Stimulated activated CD8-positive, alpha-beta memory T cell treated with anti-CD3 and anti-CD28 coated beads, Interleukin-12 subunit alpha, Interleukin-12 subunit beta, amount 100 ng/mL, for 24 hours (primary cell): Measurements from ENCODE around the gene STX18.

ENCODE experiments used
- DNase-seq: peaks from one replicate; pipeline ENCODE4 v3.0.0-alpha.2; 2020; ENCODE audit errors: extremely low read depth

The STX18 gene

DNA sequence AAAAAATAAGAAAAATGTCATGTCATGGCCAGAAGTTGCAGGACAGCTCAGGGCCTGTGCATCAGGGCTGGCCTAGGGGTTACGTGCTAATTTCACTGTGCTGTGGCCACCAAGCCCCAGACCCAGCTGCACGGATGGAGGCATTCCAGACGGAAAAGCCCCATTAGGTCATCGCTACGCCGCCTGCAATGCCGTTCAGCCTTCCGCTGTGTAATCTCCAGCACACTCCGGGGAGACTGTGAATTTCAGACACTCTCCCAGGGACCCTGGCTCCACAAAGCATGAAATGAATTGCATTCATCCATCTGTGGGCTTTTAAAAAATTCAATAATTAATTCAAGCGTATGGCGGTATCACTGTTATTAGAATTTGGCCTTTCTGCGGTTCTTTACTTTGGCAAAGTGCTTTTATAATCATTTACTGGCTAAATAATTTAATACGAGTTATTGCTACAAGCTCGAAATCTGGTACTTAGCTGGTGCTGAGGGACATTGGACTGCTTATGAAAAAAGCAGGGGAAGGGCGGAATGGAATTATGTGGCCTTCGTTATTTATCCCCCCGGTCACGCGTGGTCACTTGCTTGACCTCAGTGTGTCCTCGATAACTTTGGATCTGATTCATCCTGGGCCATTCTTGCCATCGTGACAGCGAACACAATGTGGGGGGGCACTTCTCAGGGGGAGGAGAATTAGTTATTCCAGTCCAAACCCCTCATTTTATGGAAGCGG, 164.0 kb downstream of the STX18 start:
- no peak for DNase-seq

DNA sequence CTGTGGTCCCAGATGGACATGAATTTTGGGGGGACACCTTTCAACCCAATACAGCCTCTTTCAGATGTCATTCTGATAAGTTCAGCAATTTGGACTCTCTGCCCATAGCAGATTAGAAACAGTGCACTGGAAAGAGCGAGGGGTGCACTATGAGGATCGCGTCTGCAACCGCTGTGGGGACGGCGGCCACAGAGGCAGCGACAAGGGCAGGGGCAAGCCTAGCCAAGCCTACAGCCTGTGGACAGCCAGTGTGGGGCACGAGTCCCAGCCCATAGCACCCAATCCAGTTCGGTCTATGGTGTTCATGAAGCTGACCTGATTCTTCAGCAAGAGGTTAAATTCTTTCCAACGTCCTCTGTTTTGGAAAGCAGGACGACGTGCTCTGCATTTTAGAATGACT, 164.7 kb downstream of the STX18 start:
- no peak for DNase-seq

- no peak for DNase-seq
Observed at GRCh38 chr4:4376074-4376473, 165.8 kb downstream of the STX18 start.

GRCh38 chr4:4374388-4375098, 167.3 kb downstream of the STX18 start:
- no peak for DNase-seq
